GM12878 (cell line): Measurements from ENCODE around the gene GJC1. TPM values are rescaled to one million over a fixed set of nuclear protein-coding genes. Genes with fewer than 3 reads are reported as not detected.

Experiments
- ATAC-seq: fragments of 200-7000 bp; cut with Tn5 transposase; 3 replicates; pipeline ENCODE4 v1.9.1; 2020; ENCODE audit warnings: mild to moderate bottlenecking, moderate library complexity
- BruUV-seq: library from RNA; stranded (reverse); fragments of 400-500 nt; replicated peaks from 2 replicates; lab custom pipeline; 2021; lab: Mats Ljungman, UMichigan
- CTCF ChIA-PET: fragments of 300-600 bp; sonication (Branson Sonifier 250); formaldehyde crosslinking; extraction: SDS; loops from one replicate; lab custom pipeline; 2021; ENCODE audit warnings: inconsistent platforms; lab: Yijun Ruan, JAX
- POLR2A ChIA-PET: fragments of 350-600 bp; formaldehyde crosslinking; extraction: SDS; loops from one replicate; lab custom pipeline; 2021; ENCODE audit warnings: inconsistent platforms; lab: Charles Lee
- RAD21 ChIA-PET: fragments of 300-600 bp; sonication (Branson Sonifier 250); formaldehyde crosslinking; loops from one replicate; lab custom pipeline; 2023; ENCODE audit warnings: antibody characterized with exemption; ENCODE audit not compliant: unreplicated experiment; lab: Charles Lee
- SMC1A ChIA-PET: fragments of 300-600 bp; sonication (Branson Sonifier 250); formaldehyde crosslinking; loops from one replicate; lab custom pipeline; 2023; ENCODE audit not compliant: unreplicated experiment, uncharacterized antibody; lab: Charles Lee
- DNase-seq: peaks from one replicate; pipeline ENCODE4 v3.0.0-alpha.2; 2011; ENCODE audit warnings: low read depth, low spot score
- FAIRE-seq: peaks from 3 replicates; lab custom pipeline; 2011; peaks lifted over from hg19 to GRCh38; lab: Jason Lieb, UNC
- H2AFZ ChIP-seq: 2 replicates; pipeline ENCODE4 v1.6.0; 2011; ENCODE audit warnings: low read depth, low read length, control low read depth; ENCODE audit not compliant: control insufficient read depth
- H3K27ac ChIP-seq: 2 replicates; pipeline ENCODE4 v1.5.1; 2011; ENCODE audit warnings: control low read depth; ENCODE audit not compliant: control insufficient read depth, insufficient read depth
- H3K27me3 ChIP-seq, 2 experiments: replicated peaks in 1 of 2; 2 replicates each; pipeline versions ENCODE4 v1.6.0 to v1.6.1; 2011; ENCODE audit warnings: low read length in 1 of 2; ENCODE audit not compliant: control insufficient read depth in 2 of 2, insufficient read depth in 2 of 2
- H3K36me3 ChIP-seq, 2 experiments: 2 replicates each; pipeline ENCODE4 v1.5.1; 2011; ENCODE audit warnings: low read length in 1 of 2; ENCODE audit not compliant: control insufficient read depth in 2 of 2, insufficient read depth in 2 of 2
- H3K4me1 ChIP-seq: 2 replicates; pipeline ENCODE4 v1.6.1; 2011; ENCODE audit warnings: mild to moderate bottlenecking, low read length, moderate library complexity, mixed read lengths; ENCODE audit not compliant: control insufficient read depth, insufficient read depth
- H3K4me2 ChIP-seq: 2 replicates; pipeline ENCODE4 v1.6.0; 2011; ENCODE audit warnings: control low read depth; ENCODE audit not compliant: control insufficient read depth, insufficient read depth
- H3K4me3 ChIP-seq: fragments of 200-600 bp; sonication (generic); 2 replicates; pipeline ENCODE4 v1.5.1; 2016
- H3K79me2 ChIP-seq: 2 replicates; pipeline ENCODE4 v1.6.0; 2011; ENCODE audit warnings: low read length; ENCODE audit not compliant: control insufficient read depth, insufficient read depth
- H3K9ac ChIP-seq: 2 replicates; pipeline ENCODE4 v1.8.0; 2011; ENCODE audit warnings: low read length, control low read depth, mixed read lengths; ENCODE audit not compliant: control insufficient read depth, insufficient read depth
- H3K9me3 ChIP-seq: replicated peaks from 3 replicates; pipeline ENCODE4 v1.5.1; 2011; ENCODE audit warnings: mild to moderate bottlenecking, low read length; ENCODE audit not compliant: control insufficient read depth, insufficient read depth
- H4K20me1 ChIP-seq: 2 replicates; pipeline ENCODE4 v1.6.0; 2011; ENCODE audit not compliant: control insufficient read depth, insufficient read depth
- BHLHE40 ChIP-seq, 2 experiments: fragments of 450-650 bp in 1 of 2; IDR thresholded peaks; 2 replicates each; pipeline ENCODE4 v1.6.1; 2011 to 2017; ENCODE audit warnings: low read depth in 2 of 2, borderline replicate concordance in 1 of 2, improper control_type of control experiment in 1 of 2, low read length in 1 of 2, mild to moderate bottlenecking in 1 of 2
- CBX5 ChIP-seq: sonication (generic); IDR thresholded peaks from 2 replicates; pipeline ENCODE4 v1.6.1; 2016; ENCODE audit warnings: low read depth, moderate library complexity, mild to moderate bottlenecking, inconsistent platforms
- CUX1 ChIP-seq: IDR thresholded peaks from 2 replicates; pipeline ENCODE4 v1.6.1; 2012; ENCODE audit warnings: improper control_type of control experiment, low read depth, low read length; ENCODE audit not compliant: insufficient replicate concordance
- MTA3 ChIP-seq: IDR thresholded peaks from 2 replicates; pipeline ENCODE4 v1.6.1; 2012; ENCODE audit warnings: low read length, inconsistent platforms, borderline replicate concordance
- NR2C2 ChIP-seq: IDR thresholded peaks from 2 replicates; pipeline ENCODE4 v1.6.1; 2011; ENCODE audit warnings: borderline replicate concordance, low read depth; ENCODE audit not compliant: control insufficient read depth, insufficient read length
- NR2F1 ChIP-seq: fragments of 450-650 bp; conservative IDR thresholded peaks from 2 replicates; pipeline ENCODE4 v1.6.1; 2017; ENCODE audit warnings: mild to moderate bottlenecking
- PAX5 ChIP-seq: IDR thresholded peaks from 2 replicates; pipeline ENCODE4 v1.6.1; 2011; ENCODE audit warnings: low read depth, low read length, borderline replicate concordance
- PAX8 ChIP-seq: fragments of 450-650 bp; IDR thresholded peaks from 2 replicates; pipeline ENCODE4 v1.6.1; 2017; ENCODE audit warnings: mild to moderate bottlenecking, moderate library complexity
- WGBS: methylation state at CpG from one replicate; pipeline ENCODE4 v1.1.6; 2016; ENCODE audit warnings: low lambda C conversion rate; ENCODE audit not compliant: insufficient replicate concordance, insufficient coverage; ENCODE audit errors: missing lambda C conversion rate; 5-methylcytosine and 5-hydroxymethylcytosine counted together
- in situ Hi-C: fragments of 300-500 bp; cut with MboI; formaldehyde crosslinking; loops from 9 replicates; pipeline ENCODE4 v1.14.3; 2018; ENCODE audit warnings: mixed read lengths
- intact Hi-C: fragments of 100-400 bp; cut with micrococcal nuclease; formaldehyde crosslinking; loops from one replicate; pipeline ENCODE4 v1.14.2; 2022; ENCODE audit not compliant: unreplicated experiment
- polyA plus RNA-seq, 11 experiments: library from polyadenylated mRNA; depleted of rRNA in 4 of 11; unstranded in 6 of 11; stranded (reverse) in 5 of 11; fragments of >200 nt; fragmentation: Nextera tagmentation in 4 of 11; fragmentation: Illumina TruSeq in 1 of 11; extraction: Ambion mirVana in 4 of 11; extraction: Trizol in 1 of 11; gene quantifications; 1 replicate in 1 of 11; 2 replicates in 10 of 11; pipeline versions ENCODE4 v1.2.1 to v1.2.3, GENCODE V29; 2011 to 2016; ENCODE audit warnings: inconsistent platforms in 2 of 11, missing spikeins in 2 of 11, low read depth in 1 of 11
- total RNA-seq, 4 experiments: library from RNA; depleted of rRNA in 3 of 4; stranded (reverse); fragments of >200 nt in 3 of 4; fragmentation: Illumina TruSeq in 1 of 4; extraction: Trizol in 1 of 4; gene quantifications; 2 replicates each; pipeline versions ENCODE4 v1.2.1 to v1.2.3, GENCODE V29; 2013 to 2021
- TF ChIP-seq, protein P1 (sequence below): IDR thresholded peaks from 2 replicates; pipeline ENCODE4 v1.6.1; 2011; ENCODE audit warnings: mild to moderate bottlenecking, low read depth, low read length, moderate library complexity; ENCODE audit not compliant: insufficient replicate concordance
- TF ChIP-seq, protein P2 (sequence below): fragments of 450-650 bp; IDR thresholded peaks from 2 replicates; pipeline ENCODE4 v1.6.1; 2017; ENCODE audit warnings: mild to moderate bottlenecking, low read depth, inconsistent platforms; ENCODE audit not compliant: poor library complexity, severe bottlenecking
- TF ChIP-seq, protein P3 (sequence below): fragments of 450-650 bp; IDR thresholded peaks from 2 replicates; pipeline ENCODE4 v1.6.1; 2017; ENCODE audit warnings: mild to moderate bottlenecking

The GJC1 gene
- total and polyA plus RNA-seq, 10 of the 15 experiments (the other 5 are each of a cell fraction or from before 2014, with no cell fraction given), result 0.37 to 3.4 (median 0.90) TPM

- no peak for TF ChIP-seq CUX1
- TF ChIP-seq PAX8, result no peak
- TF ChIP-seq, all 136 proteins: peak for 0
Observed at GRCh38 chr17:44872131-44872768, 42.2 kb upstream of the GJC1 start (continued).

DNA sequence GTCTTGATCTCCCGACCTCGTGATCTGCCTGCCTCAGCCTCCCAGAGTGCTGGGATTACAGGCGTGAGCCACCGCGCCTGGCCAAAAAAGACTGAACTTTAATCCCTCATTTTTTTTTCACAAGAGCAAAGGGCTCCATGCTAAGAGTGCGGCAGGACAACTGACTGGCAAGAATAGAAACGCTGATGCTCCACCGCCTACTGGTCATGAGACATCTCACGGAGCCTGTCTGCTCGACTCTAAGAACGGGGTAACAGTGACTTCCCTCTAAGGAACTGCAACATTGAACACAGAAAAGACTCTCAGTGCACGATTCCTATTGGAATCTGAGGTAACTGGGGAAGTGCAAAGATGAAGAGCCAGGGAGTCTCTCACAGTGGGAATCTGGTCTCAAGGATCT, 41.5 kb upstream of the GJC1 start:
- 98% methylated on average over 12 of the region's 12 CpGs for WGBS
- H3K4me1 ChIP-seq, result no peaks in the 10 kb centered on the region
- RAD21 ChIA-PET, result no interaction called here
- H3K36me3 ChIP-seq, result peaks cover 22 to 52% of the 10 kb centered on the region in 2 experiments
- no peaks in the 10 kb centered on the region for H4K20me1 ChIP-seq
- CTCF ChIA-PET, result interaction anchor here (0.8 kb wide), 1 partner anchor 180 kb away, joined by 3 read pairs; no protein-coding TSS in a partner anchor
- POLR2A ChIA-PET, result no interaction called here
- in situ Hi-C loops, result loop anchor here (25.0 kb wide), 1 partner anchor 1659 kb away; the partner anchor contains the start of gene TMEM106A
- no TSS peak for BruUV-seq
- H3K4me2 ChIP-seq, result no peak overlapping the region
- H3K4me3 ChIP-seq, result no peak overlapping the region
- intact Hi-C loops, result no loop called here
- no peak for DNase-seq
- H3K27ac ChIP-seq, result no peak overlapping the region
- H3K9me3 ChIP-seq, result no peaks in the 10 kb centered on the region
- H3K79me2 ChIP-seq, result no peaks in the 10 kb centered on the region
- no peak for ATAC-seq
- no peaks in the 10 kb centered on the region for H3K27me3 ChIP-seq
- no peak overlapping the region for H3K9ac ChIP-seq
- H2AFZ ChIP-seq, result no peak overlapping the region
- FAIRE-seq, result no peak
- SMC1A ChIA-PET, result no interaction called here
- TF ChIP-seq BHLHE40 (IDR thresholded peaks at IDR 0.05; ENCODE audit: borderline replicate concordance in 1 of 2, low read depth in 2 of 2, low read length in 1 of 2) (no peak), NR2C2 (no peak), PAX5 (no peak), CBX5 (no peak), NR2F1 (no peak), MTA3 (no peak)
- TF ChIP-seq, protein P1, sequence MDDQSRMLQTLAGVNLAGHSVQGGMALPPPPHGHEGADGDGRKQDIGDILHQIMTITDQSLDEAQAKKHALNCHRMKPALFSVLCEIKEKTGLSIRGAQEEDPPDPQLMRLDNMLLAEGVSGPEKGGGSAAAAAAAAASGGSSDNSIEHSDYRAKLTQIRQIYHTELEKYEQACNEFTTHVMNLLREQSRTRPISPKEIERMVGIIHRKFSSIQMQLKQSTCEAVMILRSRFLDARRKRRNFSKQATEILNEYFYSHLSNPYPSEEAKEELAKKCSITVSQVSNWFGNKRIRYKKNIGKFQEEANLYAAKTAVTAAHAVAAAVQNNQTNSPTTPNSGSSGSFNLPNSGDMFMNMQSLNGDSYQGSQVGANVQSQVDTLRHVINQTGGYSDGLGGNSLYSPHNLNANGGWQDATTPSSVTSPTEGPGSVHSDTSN, result no peak
- TF ChIP-seq, protein P2, sequence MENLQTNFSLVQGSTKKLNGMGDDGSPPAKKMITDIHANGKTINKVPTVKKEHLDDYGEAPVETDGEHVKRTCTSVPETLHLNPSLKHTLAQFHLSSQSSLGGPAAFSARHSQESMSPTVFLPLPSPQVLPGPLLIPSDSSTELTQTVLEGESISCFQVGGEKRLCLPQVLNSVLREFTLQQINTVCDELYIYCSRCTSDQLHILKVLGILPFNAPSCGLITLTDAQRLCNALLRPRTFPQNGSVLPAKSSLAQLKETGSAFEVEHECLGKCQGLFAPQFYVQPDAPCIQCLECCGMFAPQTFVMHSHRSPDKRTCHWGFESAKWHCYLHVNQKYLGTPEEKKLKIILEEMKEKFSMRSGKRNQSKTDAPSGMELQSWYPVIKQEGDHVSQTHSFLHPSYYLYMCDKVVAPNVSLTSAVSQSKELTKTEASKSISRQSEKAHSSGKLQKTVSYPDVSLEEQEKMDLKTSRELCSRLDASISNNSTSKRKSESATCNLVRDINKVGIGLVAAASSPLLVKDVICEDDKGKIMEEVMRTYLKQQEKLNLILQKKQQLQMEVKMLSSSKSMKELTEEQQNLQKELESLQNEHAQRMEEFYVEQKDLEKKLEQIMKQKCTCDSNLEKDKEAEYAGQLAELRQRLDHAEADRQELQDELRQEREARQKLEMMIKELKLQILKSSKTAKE, result no peak
- TF ChIP-seq, protein P3, sequence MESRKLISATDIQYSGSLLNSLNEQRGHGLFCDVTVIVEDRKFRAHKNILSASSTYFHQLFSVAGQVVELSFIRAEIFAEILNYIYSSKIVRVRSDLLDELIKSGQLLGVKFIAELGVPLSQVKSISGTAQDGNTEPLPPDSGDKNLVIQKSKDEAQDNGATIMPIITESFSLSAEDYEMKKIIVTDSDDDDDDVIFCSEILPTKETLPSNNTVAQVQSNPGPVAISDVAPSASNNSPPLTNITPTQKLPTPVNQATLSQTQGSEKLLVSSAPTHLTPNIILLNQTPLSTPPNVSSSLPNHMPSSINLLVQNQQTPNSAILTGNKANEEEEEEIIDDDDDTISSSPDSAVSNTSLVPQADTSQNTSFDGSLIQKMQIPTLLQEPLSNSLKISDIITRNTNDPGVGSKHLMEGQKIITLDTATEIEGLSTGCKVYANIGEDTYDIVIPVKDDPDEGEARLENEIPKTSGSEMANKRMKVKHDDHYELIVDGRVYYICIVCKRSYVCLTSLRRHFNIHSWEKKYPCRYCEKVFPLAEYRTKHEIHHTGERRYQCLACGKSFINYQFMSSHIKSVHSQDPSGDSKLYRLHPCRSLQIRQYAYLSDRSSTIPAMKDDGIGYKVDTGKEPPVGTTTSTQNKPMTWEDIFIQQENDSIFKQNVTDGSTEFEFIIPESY, result no peak
